Skeletal muscle cell (primary cell): ENCODE data around the gene FAM83G.

Experiments used
- DNase-seq: peaks from one replicate; pipeline ENCODE4 v3.0.0-alpha.2; 2010; ENCODE audit warnings: low read depth
- H3K4me3 ChIP-seq: 2 replicates; pipeline ENCODE4 v1.5.1; 2011; ENCODE audit warnings: low read depth, mild to moderate bottlenecking, control low read depth, low read length, moderate library complexity

Gene FAM83G

DNA sequence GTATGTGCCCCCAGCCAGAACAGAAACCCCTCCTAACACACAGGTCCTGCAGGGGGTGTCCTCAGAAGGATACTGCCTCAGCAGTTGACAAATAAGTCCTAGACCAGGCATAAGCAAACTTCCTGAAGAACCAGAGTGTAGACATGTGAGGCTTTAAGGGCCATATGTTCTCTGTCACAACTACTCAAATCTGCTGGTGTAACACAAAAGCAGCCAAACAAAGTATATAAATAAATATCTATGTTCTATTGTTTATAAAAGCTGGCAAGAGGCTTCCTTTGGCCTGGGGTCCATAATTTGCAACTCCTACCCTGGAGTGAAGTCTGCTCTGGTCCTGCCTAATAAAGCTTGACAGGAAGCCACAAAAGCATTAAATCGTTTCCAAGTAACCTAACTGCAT is 9.9 kb downstream of the FAM83G start:
- no peak for DNase-seq
- no peak overlapping the region for H3K4me3 ChIP-seq

DNA sequence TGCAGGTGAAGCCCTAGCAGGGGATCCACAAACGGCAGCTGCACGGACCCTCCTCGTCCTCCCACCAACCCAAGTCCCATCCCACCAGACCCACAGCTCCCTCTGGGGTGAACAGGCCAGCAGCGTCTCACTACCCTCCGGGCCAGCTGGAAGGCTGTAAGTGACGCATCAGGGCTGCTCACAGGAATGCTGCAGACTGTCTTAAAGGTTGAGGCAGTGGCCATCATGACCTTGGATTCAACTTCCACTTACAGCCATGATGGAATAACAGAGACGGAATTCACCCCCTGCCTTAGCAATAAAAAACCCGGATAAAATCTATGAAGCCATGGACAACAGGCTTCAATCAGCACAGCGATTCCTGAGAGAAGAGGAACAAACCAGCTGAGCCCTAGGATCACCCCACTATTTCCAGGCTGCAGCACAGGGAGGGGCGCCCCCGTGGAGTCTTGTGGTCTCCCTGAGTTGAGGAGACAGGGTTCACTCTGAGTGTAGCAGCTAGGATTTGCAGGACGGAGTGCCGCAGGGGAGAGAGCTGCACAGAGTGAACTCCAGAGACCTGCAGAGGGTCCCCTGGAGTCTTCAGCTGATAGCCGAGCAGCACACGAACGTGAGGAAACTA is 10.5 kb downstream of the FAM83G start:
- no peak for DNase-seq
- no peak overlapping the region for H3K4me3 ChIP-seq

DNA sequence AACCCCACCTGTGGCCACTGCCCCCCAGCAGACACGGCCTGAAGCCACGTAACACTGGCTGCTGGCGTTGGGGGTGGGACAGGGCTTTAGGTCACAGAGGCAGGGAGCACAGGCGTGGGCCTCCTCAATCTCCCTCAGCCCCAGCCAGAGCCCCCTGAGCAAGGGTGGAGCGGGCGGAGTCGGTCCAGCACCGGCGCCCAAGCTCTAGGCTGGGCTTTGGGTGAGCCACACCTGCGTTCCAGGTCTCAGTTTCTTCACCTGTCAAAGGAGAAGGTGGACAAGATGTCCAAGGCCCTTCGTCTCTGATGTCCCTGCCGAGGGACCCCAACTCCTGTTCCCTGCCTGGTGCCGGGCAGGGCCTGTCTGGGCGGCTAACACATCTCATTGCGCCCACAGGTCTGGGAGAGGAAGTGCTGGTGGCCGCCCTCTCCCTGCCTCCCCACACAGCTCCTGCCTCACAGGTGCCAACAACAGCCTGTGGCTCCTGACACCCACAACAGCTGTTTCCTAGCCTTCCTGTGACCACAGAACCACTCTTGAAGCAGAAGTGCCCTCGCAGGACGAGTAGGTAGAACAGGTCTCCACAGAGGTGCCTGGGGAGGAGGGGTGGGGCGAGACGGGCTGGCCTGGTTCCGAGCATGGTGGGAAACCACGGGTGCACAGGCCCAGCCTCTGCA is 12.0 kb downstream of the FAM83G start:
- DNase-seq: no peak
- H3K4me3 ChIP-seq: no peak overlapping the region

DNA sequence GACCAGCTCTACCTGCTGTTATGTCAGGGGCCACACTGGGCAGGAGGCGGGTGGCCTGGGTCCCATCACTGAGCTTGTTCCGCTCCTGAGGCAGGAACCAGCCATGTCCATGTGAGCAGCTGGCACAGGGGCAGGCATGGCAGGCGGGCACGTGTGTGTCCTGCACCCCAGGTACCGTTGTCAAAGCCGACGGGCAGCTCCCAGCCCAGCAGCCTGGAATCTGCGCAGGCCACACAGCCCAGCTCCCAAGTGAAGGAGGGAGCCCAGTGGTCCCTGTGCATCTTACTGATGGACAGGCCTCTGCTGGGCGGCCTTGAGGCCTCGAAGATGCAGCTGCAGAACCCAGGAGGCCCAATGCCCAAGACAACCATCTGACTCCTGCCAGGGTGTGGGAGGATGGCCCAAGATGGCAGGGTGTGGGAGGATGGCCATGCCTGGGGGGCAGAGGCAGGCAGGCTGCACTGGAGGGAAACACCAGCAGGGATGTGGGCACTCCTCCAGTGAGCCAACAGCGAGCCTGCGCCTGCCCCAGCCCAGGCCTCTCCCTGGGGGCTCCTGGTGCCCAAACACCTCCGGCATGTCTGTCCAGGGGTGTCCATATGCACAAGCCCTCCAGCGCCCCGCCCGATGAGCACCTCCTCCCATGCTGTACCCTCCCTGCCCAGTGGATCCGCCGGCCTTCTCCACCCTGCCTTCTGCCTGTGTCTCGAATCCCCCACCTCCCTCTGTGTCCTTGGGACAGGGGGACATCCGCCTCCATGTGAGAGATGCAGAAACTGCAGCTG is 12.8 kb downstream of the FAM83G start:
- no peak overlapping the region for H3K4me3 ChIP-seq
- DNase-seq: no peak

DNA sequence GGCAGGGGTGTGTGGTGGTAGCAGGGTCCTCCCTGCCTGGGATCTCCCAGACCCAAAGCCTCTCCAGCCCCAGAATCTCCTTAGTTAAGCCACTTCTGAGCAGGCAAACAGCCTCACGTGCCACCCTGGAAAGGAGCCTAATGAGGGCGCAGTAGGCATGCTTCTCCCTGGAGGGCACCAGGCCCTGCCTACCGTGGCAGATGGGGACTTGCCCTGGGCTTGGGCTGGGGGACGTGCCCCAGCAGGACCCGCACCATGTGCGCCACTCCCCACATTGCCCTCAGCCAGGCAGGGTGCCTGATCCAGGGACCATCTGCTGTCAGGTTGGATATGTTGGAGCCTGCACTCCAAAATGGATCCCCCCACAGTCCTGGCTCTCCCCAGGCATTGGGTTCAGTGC is 14.2 kb downstream of the FAM83G start:
- DNase-seq: no peak
- no peak overlapping the region for H3K4me3 ChIP-seq

DNA sequence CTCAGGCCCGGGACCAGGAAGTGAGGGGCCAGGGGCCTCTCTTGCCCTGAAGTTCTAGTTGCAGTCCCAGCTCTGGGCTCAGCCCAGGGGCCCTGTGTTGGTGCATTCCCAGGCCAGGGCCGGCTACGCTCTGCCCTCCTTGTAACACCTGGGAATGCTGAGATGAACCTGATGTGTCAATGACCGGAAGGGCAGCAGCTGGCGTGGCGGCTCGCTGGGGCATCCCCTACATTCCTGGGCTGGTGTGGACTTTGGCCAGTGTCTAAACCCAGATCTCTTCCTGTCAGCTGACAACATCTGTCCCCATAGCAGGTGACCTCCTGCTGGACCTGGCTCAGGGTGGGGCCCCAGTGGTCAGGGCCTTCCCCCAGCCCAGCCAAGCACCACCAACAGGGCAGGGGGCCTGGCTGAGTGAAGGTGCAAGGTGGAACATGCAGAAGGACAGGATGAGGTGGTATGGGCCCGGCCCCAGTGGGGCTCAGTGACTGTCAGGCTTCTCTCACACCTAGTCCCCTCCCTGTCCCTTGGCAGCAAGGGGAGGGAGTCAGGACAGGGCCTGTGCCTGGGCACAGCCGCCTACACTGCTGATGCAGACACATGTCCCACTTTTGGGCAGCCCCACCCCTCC is 15.9 kb downstream of the FAM83G start:
- DNase-seq: no peak
- H3K4me3 ChIP-seq: no peak overlapping the region

DNA sequence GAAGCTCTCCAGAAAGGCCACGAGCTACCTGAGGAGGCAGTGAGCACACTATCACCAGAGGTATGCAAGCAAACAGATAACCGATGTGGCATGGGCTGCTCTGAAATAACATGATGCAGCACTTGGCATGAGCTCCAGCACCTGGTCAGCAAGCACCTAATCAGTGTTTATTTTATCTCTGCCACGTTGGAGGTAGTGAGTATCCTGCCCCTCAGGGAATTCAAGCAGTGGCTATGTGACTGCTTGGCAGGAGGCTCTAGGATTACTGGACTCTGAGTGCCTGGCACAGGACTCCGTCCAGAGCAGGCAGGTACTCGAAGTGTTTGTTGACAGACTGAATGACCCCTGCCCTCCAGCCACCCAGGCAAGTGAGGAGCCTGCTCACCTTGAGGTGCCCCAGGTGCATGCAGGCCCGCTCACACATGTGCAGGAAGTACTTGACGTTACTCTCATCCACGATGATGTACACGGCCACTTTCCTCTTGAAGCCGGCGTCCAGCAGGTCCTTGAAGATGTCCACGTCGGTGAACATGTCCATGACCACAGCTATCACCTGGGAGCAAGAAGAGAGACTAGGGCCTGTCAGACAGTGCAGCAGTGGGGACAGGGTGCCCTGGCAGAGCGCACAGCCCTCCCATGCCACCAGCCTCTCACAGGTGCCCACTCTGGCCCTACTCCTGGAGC is 16.6 kb downstream of the FAM83G start:
- DNase-seq: no peak
- no peak overlapping the region for H3K4me3 ChIP-seq

DNA sequence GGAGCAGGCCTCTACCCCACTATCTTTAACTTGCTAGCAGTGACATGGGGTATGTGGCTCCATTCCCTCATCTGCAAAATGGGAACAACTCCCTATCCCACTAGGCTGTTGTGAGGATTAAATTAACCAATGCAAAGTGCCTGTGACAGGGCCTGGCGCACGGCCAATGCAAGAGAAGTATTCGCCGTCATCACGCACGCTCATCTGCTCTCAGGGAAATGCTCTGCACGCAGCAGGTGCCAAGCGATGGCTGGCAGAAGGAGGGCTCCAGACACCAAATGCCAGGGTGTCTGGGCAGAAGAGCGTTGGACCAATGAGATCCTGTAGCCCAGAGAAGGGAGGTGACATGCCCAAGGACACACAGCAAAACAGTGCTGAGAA is 17.3 kb downstream of the FAM83G start:
- H3K4me3 ChIP-seq: no peak overlapping the region

DNA sequence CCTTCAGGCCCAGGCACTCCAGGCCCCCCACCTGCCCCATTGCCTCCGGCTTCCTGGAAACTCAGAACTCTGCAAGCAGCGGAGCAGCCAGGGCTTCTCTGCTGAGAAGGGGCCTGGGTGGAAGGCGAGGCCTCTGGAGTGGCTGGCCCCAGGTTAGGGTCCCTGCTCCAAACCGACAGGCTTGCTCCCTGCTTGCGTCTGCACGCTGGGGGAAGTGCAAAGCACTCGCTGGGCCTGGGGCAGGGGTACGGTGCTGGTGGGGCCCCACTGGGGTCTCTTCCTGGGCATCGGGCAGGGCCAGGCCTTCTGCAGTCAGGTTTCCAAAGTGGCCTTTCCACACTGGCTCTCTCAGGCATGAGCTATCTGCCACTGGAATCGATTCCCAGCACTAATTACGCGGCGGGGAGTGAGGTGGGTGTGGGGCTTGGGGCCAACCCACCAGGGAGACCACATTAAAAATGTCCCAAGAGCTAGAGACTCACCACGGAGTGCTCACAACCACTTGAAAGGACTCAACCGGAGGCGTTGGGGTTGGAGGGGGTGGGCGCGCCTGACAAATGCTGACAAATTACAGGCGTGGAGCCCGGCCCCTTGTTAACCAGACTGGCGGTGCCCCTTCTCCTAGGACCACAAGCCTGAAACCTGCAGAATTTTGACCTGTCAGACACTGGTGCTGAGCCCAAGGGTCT is 17.9 kb downstream of the FAM83G start:
- no peak for DNase-seq
- H3K4me3 ChIP-seq: no peak overlapping the region

More for the DNA sequence above, 17.3 kb downstream of the FAM83G start:
- no peak for DNase-seq

DNA sequence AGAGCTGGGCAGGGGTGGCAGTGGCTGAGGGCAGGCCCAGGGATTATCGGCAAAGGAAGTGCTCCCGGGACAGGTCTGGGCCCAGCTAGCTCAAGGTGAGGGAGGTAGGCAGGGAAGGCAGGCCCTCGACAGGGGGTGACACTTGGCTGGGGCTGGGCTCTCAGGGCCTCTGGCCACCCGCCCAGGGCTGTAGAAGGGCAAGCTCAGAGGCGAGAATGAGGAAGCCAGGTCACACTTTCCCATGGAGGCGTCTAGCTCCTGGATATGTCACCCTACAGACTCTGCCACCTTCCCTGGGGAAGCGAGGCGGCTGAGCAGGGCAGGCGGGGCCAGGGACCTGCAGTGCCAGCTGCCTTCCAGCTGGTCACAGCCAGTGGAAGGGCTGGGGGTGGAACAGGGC is 19.1 kb downstream of the FAM83G start:
- no peak overlapping the region for H3K4me3 ChIP-seq
- DNase-seq: no peak

DNA sequence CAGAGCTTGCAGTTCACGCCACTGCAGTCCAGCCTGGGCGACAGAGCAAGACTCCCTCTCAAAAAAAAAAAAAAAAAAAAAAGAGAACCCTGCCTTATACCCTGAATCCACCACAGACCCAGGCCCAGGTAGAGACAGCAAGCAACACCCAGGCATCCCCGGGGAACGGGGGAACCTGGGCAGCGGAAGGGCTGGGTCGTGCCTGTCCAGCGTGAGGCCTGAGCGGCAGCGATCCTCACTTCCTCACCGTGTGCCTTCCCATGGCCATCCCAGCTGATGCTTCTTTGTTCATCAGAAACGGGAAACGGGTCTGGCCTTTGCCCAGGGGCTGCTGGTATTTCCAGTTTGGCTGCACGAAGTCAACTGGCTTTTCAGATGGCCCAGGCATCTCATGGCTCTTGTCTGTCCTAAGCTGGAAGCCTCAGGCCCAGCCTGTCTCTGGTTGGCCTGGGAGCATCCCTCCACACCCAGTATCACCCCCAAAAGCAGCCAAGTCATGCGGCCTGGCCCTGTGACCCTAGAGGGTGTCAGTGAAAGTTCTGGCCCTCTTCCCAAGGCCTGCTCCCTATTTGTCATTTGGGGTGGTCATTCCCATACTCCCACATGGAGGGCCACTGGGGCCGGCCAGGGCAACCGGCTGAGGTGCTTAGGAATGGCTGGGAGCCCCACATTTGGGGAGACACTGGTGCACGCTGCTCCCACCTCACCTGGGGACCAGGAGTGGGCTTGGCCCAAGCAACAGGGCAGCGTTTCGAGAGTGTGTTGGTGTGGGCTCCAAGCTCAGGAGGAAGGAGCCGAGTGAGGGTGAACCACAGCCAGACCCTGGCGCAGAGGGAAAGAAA is 20.1 kb downstream of the FAM83G start:
- no peak overlapping the region for H3K4me3 ChIP-seq
- no peak for DNase-seq

DNA sequence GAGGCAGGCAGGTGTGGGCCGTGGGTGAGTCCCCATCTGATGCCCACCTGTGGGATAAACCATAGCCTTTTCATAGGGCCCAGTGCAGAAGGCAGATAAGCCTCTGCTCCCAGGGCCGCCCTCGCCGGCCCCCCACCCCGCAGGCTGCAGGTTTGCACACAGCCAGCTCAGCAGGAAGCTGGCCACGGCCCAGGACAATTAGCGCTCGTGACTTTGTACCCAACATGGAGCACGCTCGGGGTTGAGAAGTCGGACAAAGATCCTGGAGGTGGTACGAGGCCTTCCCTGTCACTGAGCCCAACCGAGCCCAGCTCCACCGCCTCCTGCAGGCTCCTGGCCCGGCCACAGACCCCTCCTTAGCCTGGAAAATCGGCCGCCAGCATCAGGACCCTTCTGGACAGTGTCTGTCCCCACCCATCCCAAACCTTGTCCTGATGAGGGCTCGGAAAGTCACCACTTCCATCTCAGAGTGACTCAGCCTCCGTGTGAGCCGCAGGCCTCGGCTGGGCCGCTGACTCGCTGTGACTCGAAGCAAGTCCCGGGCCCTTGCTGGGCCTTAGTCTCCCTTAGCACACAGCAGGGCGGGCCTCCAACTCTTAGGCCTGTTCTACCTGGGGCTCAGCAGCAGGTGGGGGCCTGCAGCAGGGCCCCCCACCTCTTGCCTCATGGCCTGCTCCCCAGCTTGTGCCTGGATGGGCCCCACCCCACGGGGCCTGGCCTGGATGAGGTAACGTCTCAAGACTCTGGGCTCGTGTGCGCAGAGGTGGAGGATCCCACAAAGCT is 22.7 kb downstream of the FAM83G start:
- no peak overlapping the region for H3K4me3 ChIP-seq
- no peak for DNase-seq

DNA sequence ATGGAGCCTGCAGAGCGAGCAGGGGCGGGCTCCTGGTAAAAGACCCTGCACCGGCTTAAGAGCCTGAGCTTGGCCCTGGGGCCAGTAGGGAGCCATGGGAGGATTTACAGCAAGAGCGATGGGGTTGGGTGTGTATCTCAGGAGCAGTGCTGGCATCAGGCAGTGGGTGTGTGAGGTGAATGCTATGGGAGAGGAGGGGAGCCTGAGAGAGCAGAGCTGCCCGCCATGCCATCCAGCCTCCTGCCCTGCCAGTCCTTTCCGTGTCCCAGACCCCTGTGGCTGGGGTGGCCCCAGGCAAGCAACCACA is 23.3 kb downstream of the FAM83G start:
- no peak overlapping the region for H3K4me3 ChIP-seq
- no peak for DNase-seq

DNA sequence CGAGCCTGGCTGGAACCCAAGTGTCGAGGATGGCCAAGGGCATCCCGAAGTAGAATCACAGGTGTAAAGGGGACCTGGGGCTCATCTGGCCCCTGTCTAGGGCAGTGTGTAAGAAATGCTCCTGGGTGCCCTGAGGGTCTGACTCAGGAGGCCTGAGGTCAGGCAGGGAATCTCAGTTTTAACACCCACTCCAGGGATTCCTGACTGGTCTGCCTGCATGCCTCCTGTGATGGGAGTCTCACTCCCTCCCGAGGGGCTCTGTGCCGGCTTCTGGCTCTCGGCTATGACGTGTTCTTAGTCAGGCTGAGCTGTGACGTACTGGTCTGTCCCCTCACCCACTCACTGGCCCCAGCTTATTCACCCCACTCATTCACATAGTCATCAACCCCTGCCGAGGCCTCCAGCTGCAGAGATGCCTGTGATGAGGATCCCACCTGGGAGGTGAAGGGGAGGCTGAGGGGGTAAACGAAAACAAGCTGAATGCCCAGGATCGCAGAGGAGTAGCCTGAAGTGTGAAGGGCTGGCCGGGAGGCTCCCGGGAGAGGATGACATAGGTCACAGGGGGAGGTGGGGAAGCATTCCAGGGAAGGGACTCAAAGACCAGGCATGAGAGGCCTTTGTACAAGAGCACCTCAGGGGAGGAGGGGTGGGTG is 23.8 kb downstream of the FAM83G start:
- no peak overlapping the region for H3K4me3 ChIP-seq
- peak; percentile 54 for DNase-seq

DNA sequence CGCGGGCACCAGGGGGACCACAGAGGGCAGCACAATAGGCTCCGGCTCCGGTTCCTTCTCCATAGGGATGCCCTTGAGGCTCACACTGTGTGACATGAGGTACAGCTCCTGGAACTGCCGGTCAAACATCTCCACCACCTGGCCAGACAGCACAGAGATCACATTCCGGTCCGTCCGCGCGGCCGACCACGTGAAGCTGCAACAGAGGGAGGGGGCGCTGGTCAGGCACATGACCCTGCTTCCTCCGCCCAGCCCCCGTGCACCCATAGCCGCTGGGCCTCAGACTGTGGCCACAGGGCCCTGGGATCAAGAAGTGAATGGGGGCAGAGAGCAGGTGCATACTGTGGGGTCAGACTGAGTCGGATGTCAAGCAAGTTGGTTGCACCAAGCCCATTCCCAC is 25.9 kb downstream of the FAM83G start:
- DNase-seq: no peak
- no peak overlapping the region for H3K4me3 ChIP-seq

DNA sequence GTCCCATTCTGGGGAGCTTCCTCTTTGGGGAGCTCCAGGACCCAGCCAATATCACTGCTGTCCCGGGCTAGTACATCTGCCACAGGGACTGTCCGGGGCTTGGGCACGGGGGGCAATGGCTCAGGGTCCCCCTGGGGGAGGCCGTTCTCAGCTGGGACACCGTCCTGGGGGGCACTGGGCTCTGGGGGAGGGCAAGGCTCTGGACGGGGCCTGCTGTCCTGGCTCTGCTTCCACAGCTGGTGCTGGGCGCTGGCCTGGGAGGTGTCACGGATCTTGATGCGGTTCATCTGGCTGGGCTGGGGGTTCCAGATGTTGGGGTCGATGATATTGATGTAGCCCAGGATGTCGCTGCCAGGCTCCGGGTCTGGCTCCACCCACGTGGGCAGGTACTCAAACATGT is 26.5 kb downstream of the FAM83G start:
- H3K4me3 ChIP-seq: no peak overlapping the region
- DNase-seq: no peak

DNA sequence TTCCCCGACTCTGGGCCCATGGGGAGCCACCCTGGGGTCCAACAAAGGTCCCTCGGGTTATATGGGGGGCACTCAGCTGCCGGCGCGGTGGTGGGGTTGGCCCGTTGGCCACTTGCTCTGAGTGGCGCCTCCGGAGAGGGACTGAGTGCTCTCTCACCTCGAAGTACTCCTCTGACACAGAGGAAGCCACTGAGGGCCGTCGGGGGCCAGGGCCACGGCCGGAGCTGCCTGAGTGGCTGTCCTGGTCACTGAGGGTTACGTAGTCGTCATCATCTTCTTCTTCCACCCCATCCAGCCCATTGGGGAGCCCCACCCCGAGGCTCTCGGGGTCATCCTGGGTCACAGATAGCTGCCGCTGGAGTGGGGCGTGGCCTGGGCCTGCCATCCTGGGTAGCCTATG is 26.9 kb downstream of the FAM83G start:
- no peak for DNase-seq
- H3K4me3 ChIP-seq: no peak overlapping the region
